Epithelial cell of proximal tubule (primary cell): ENCODE data around the gene PFKP. TPM values are rescaled to one million over a fixed set of nuclear protein-coding genes. Genes with fewer than 3 reads are reported as not detected.

Experiments
- DNase-seq: peaks from one replicate; pipeline ENCODE4 v3.0.0-alpha.2; 2011; ENCODE audit warnings: low read depth
- H3K4me3 ChIP-seq: 2 replicates; pipeline ENCODE4 v1.5.1; 2011; ENCODE audit warnings: low read depth, mild to moderate bottlenecking, low read length
- total RNA-seq: library from RNA; depleted of rRNA; stranded (reverse); fragments of >200 nt; gene quantifications from 2 replicates; pipeline ENCODE4 v1.2.3, GENCODE V29; 2015
- TF ChIP-seq, protein P1 (sequence below): conservative IDR thresholded peaks from 2 replicates; pipeline ENCODE4 v1.5.1; 2012; ENCODE audit warnings: low read depth, mild to moderate bottlenecking, low read length

The PFKP gene
- total RNA-seq, 1 donor from 2014 or later = 402 TPM

GRCh38 chr10:3046210-3046779 lies 21.1 kb upstream of the PFKP start:
- TF ChIP-seq, protein P1, sequence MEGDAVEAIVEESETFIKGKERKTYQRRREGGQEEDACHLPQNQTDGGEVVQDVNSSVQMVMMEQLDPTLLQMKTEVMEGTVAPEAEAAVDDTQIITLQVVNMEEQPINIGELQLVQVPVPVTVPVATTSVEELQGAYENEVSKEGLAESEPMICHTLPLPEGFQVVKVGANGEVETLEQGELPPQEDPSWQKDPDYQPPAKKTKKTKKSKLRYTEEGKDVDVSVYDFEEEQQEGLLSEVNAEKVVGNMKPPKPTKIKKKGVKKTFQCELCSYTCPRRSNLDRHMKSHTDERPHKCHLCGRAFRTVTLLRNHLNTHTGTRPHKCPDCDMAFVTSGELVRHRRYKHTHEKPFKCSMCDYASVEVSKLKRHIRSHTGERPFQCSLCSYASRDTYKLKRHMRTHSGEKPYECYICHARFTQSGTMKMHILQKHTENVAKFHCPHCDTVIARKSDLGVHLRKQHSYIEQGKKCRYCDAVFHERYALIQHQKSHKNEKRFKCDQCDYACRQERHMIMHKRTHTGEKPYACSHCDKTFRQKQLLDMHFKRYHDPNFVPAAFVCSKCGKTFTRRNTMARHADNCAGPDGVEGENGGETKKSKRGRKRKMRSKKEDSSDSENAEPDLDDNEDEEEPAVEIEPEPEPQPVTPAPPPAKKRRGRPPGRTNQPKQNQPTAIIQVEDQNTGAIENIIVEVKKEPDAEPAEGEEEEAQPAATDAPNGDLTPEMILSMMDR = no peak
- DNase-seq = no peak
- no peak overlapping the region for H3K4me3 ChIP-seq

DNA sequence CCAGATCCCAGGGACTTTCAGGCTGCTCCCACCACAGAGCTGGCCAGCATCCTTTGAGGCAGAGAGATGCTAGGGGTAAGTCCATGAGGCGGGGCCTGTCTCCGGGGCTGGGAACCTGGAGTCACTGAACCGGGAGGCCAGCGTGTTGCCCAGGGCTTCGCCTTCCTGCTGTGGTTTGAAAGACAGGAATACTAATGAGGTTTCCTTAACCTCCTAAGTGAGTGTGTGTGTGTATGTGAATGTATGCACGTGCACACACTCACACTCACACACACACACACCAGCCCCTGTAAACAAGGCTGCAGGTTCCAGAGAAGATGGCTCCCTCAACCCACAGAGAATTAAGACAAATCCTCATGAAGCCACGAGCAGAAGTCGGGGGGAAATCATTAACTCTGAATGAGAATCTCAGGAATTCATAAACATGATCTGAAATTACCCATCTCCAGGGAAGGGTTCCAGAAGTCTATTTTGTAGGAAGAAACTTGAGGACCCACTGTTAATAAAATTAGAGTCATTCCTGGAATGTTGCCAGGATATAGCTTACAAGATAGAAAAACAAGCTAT lies 20.3 kb upstream of the PFKP start:
- H3K4me3 ChIP-seq = no peak overlapping the region
- TF ChIP-seq, protein P1 = no peak
- no peak for DNase-seq

- H3K4me3 ChIP-seq = no peak overlapping the region
- TF ChIP-seq, protein P1 = no peak
- DNase-seq = no peak
Measured at GRCh38 chr10:3047596-3047995, 19.8 kb upstream of the PFKP start.

- DNase-seq = no peak
- no peak overlapping the region for H3K4me3 ChIP-seq
Measured at GRCh38 chr10:3048119-3049019, 19.0 kb upstream of the PFKP start.

GRCh38 chr10:3051692-3052091 lies 15.7 kb upstream of the PFKP start:
- DNase-seq = no peak
- TF ChIP-seq, protein P1 = no peak

More at GRCh38 chr10:3048119-3049019, 19.0 kb upstream of the PFKP start:
- TF ChIP-seq, protein P1 = no peak

GRCh38 chr10:3053155-3053554 lies 14.2 kb upstream of the PFKP start:
- TF ChIP-seq, protein P1 = no peak
- DNase-seq = no peak
- H3K4me3 ChIP-seq = no peak overlapping the region

More at GRCh38 chr10:3051692-3052091, 15.7 kb upstream of the PFKP start:
- no peak overlapping the region for H3K4me3 ChIP-seq
